B cell (primary cell): ENCODE results near the gene ESRRA.

Experiments used
- EZH2 ChIP-seq: IDR thresholded peaks from 2 replicates; pipeline ENCODE4 v1.6.1; 2012; ENCODE audit warnings: borderline replicate concordance, low read depth, mild to moderate bottlenecking, moderate library complexity, low read length; ENCODE audit not compliant: insufficient read depth, poor library complexity, severe bottlenecking
- TF ChIP-seq, protein P1 (sequence below): fragments of 200-600 bp; IDR thresholded peaks from one replicate; pipeline ENCODE4 v1.8.0; 2022; ENCODE audit warnings: antibody characterized with exemption, mild to moderate bottlenecking

DNA sequence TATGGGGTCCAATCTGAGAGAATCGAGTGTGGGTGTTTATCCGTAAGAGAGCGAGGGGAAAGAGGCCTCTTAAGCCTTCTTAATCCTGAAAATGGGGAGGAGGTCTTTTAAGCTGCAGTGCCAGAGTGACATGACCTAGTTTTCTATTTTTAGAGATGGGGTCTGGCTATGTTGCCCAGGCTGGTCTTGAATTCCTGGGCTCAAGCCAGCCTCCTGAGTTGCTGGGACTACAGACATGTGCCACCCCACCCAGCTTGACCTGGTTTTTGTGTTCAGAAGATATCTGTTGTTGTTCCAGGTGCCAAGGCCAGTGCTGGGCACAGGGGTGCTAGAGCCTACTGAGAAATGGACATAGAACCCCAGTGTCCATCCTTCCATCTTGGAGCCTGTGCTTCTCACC lies 22.2 kb upstream of the ESRRA start:
- TF ChIP-seq, protein P1, sequence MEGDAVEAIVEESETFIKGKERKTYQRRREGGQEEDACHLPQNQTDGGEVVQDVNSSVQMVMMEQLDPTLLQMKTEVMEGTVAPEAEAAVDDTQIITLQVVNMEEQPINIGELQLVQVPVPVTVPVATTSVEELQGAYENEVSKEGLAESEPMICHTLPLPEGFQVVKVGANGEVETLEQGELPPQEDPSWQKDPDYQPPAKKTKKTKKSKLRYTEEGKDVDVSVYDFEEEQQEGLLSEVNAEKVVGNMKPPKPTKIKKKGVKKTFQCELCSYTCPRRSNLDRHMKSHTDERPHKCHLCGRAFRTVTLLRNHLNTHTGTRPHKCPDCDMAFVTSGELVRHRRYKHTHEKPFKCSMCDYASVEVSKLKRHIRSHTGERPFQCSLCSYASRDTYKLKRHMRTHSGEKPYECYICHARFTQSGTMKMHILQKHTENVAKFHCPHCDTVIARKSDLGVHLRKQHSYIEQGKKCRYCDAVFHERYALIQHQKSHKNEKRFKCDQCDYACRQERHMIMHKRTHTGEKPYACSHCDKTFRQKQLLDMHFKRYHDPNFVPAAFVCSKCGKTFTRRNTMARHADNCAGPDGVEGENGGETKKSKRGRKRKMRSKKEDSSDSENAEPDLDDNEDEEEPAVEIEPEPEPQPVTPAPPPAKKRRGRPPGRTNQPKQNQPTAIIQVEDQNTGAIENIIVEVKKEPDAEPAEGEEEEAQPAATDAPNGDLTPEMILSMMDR = no peak
- TF ChIP-seq EZH2 = no peak
